GM19463 (cell line): ENCODE results near the gene TMEM30B.
"Not testable (repeated sequence)": the region's sequence is repeated elsewhere in the genome, so short reads cannot be mapped to it uniquely, and the experiment has no call there.

ENCODE experiments used
- ATAC-seq: cut with Tn5 transposase; IDR thresholded peaks from one replicate; pipeline ENCODE4 v1.9.1; 2021; ENCODE audit warnings: mild to moderate bottlenecking, moderate library complexity; ENCODE audit not compliant: unreplicated experiment

The TMEM30B gene

GRCh38 chr14:61281186-61281947, at the start of gene TMEM30B:
Gene TMEM30B, minus strand, starts transcription at chr14:61281338. Its CDS starts 191 bp downstream, at chr14:61281147.
- no peak for ATAC-seq

- no peak for ATAC-seq
These were observed 49.4 kb upstream of the TMEM30B start for GRCh38 chr14:61330511-61330910.

- no peak for ATAC-seq
These were observed 48.4 kb upstream of the TMEM30B start for GRCh38 chr14:61329478-61330051.

GRCh38 chr14:61328626-61329262, 47.6 kb upstream of the TMEM30B start:
- no peak for ATAC-seq

- no peak for ATAC-seq
These were observed 45.7 kb upstream of the TMEM30B start for GRCh38 chr14:61326847-61327246.

GRCh38 chr14:61326146-61326545, 45.0 kb upstream of the TMEM30B start:
- no peak for ATAC-seq

GRCh38 chr14:61325166-61325565, 44.0 kb upstream of the TMEM30B start:
- ATAC-seq, result no peak

- no peak for ATAC-seq
These were observed 42.8 kb upstream of the TMEM30B start for GRCh38 chr14:61323970-61324369.

GRCh38 chr14:61322799-61323290, 41.7 kb upstream of the TMEM30B start:
- ATAC-seq, result no peak

- peak; percentile 14 for ATAC-seq
These were observed 41.1 kb upstream of the TMEM30B start for GRCh38 chr14:61322011-61322798.

GRCh38 chr14:61321385-61322010, 40.4 kb upstream of the TMEM30B start, which contains the start of gene PRKCH:
Gene PRKCH, plus strand, starts transcription at chr14:61321579. Its CDS starts 523 bp downstream, at chr14:61322102.
- ATAC-seq, result peak; percentile 55

- no peak for ATAC-seq
These were observed 39.8 kb upstream of the TMEM30B start for GRCh38 chr14:61320806-61321384.

GRCh38 chr14:61320170-61320569, 39.0 kb upstream of the TMEM30B start:
- not testable (repeated sequence) for ATAC-seq

- ATAC-seq, result no peak
These were observed 38.6 kb upstream of the TMEM30B start for GRCh38 chr14:61319706-61320105.

GRCh38 chr14:61319086-61319485, 37.9 kb upstream of the TMEM30B start:
- no peak for ATAC-seq

GRCh38 chr14:61315313-61315712, 34.2 kb upstream of the TMEM30B start:
- no peak for ATAC-seq

GRCh38 chr14:61308701-61309100, 27.6 kb upstream of the TMEM30B start:
- ATAC-seq, result not testable (repeated sequence)

- ATAC-seq, result no peak
These were observed 27.1 kb upstream of the TMEM30B start for GRCh38 chr14:61308198-61308597.

GRCh38 chr14:61304688-61305087, 23.6 kb upstream of the TMEM30B start:
- ATAC-seq, result no peak

- no peak for ATAC-seq
These were observed 19.6 kb upstream of the TMEM30B start for GRCh38 chr14:61300754-61301153.
